HG02938 (cell line): ENCODE data around the gene PDE2A.

Source experiments
- ATAC-seq: cut with Tn5 transposase; IDR thresholded peaks from one replicate; pipeline ENCODE4 v1.9.1; 2021; ENCODE audit warnings: mild to moderate bottlenecking, moderate library complexity; ENCODE audit not compliant: unreplicated experiment

PDE2A gene

GRCh38 chr11:72641522-72642042, 32.6 kb downstream of the PDE2A start:
- no peak for ATAC-seq

GRCh38 chr11:72639502-72640375, 34.5 kb downstream of the PDE2A start:
- ATAC-seq: no peak

DNA sequence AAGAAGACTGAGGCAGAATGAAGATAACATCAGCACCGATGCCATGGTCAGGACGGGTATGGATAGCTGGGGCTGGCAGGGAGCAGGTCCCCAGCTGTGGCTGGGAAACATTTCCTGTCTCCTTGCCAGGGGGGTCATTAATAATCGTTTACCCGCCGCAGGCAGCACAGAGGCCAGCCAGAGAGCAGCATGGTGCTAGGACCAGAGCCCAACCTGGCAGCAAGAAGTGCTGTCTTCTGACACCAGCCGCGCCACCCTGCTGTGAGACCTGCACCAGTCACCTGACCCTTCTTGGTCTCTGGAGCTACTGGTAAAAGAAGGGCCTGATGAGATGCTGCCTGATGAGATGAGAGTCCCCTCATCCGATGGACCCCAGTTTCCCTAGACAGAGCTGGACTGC, 36.3 kb downstream of the PDE2A start:
- no peak for ATAC-seq

DNA sequence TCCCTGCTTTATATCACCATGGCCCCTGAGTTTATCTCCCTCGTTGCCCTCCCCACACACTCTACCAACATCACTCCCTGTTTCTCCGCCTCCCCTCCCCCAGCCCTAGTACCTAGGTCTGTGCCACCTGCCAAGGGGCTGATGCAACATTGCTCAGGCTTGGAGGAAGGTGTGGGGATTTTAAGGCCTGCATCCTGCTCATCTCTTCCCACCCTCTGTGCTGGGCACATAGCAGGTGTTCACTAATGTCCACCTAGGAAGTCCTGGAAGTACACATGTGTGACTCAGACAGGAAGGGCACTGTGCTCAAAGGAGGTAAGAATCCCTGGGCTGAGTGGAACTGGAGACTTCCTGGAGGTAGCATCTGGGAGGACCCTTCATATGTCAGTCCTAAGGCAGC, 37.0 kb downstream of the PDE2A start:
- ATAC-seq: no peak

DNA sequence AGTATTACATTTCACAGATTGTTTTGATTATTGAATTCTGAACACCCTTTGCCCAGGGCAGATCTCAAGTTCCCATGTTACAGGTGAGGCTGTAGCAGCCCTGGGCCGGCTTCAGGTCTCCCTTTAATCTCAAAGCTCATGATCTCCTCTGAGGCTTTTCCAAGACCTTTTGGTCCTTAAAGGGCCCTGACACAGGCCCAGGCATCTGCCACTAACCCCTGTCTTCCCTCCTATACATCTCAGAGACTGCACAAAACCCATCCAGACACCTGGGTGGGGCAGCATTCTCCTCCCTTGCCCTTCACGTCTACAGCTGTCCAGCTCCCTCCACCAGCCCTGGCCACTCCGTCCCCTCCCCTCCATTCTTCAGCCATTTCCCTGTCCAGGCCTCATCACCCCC, 37.8 kb downstream of the PDE2A start:
- ATAC-seq: no peak

GRCh38 chr11:72635933-72636332, 38.3 kb downstream of the PDE2A start:
- no peak for ATAC-seq

DNA sequence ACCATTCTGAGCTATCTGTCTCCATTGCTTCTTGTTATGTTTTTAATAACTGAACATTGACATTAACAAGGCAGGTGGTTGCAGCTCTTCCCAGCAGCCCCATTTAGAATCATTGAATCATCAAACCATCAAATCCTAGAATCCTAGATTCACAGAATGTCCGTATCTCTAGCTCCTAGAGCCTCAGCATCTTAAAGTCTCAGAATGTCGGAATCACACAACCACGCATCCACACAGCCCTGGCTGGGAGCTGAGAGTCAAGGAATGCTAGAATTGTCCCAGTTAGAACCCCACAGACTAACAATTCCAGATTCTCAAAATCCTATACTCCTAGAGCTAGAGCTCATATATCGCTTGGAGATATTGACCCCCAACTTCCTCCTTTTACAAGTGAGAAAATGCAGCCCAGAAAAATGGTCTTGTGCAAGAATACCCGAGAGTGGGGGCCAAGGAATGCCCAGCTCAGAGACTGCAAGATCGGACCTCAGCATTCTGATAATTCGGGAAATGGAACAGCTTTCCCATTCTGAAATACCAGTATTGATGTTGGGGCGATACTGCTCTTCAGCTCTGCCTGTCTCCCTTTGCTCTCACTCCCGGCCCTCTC, 38.8 kb downstream of the PDE2A start:
- no peak for ATAC-seq

DNA sequence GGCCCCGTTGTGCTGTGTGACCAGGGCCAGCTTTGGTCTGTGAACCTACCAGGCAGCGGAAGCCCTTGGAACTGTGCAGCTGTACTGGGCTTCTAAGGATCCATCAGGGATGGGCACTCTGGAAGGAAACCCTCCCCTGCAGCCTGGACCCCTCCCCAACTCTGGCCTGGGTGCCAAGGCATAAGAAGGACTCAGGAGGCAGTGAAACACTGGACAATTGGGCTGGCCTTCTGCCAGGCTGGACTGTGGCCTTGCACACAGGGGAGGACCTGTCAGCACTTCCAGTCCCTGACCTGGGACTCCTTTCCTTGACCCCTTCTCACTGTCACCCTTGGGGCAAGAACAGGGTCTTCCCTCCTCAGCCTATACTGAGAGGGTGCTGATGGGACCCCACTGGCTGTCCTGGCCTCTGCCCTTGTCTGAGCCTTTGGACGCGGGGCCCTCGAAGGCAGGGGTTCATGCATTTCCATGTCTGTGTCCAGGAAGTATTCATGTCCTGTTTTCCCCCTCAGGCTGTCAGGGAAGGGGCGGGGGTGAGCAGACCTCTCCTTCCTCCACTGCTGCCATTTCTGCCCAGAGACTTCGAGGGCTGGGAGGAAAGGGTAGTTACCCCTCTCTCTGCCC, 39.6 kb downstream of the PDE2A start:
- no peak for ATAC-seq

- ATAC-seq: no peak
Measured at GRCh38 chr11:72634016-72634415, 40.2 kb downstream of the PDE2A start.

GRCh38 chr11:72633068-72633467, 41.2 kb downstream of the PDE2A start:
- ATAC-seq: no peak

GRCh38 chr11:72631806-72632731, 42.2 kb downstream of the PDE2A start:
- no peak for ATAC-seq

- ATAC-seq: no peak
Measured at GRCh38 chr11:72630104-72630852, 43.9 kb downstream of the PDE2A start.

GRCh38 chr11:72629266-72629665, 45.0 kb downstream of the PDE2A start:
- ATAC-seq: no peak

GRCh38 chr11:72627594-72628281, 46.5 kb downstream of the PDE2A start:
- ATAC-seq: no peak

- no peak for ATAC-seq
Measured at GRCh38 chr11:72626414-72626936, 47.7 kb downstream of the PDE2A start.

GRCh38 chr11:72625691-72626413, 48.4 kb downstream of the PDE2A start:
- no peak for ATAC-seq

GRCh38 chr11:72624496-72625201, 49.6 kb downstream of the PDE2A start:
- ATAC-seq: no peak

DNA sequence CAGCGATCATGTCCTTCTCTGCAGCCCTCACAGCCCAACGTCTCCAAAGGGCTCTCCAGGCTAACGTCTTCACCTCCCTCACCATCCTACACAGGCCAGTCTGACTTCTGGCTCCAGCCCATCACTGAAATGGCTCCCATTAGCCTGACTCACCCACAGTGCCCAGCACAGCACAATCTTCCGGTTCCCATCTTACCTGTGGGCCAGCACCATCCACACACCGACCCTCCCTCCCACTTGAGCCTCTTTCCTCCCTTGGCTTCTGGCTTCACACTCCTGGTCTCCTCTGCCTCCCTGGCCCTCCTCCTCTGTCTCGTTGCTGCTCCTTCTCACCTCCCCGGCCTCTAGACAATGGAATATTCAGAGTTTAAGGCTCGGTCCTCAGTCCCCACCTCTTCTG, 51.2 kb downstream of the PDE2A start:
- ATAC-seq: no peak
